Cortex of kidney (tissue), 1 donor: ENCODE results near the gene EIF5A.

ENCODE experiments used
- DNase-seq: peaks from one replicate; lab custom pipeline; 2025; lab: John Stamatoyannopoulos, UW

The EIF5A gene

GRCh38 chr17:7356756-7357155 lies 49.3 kb downstream of the EIF5A start:
- DNase-seq: no peak

GRCh38 chr17:7357381-7357780 lies 50.0 kb downstream of the EIF5A start:
- DNase-seq: no peak

GRCh38 chr17:7361906-7362305 lies 54.5 kb downstream of the EIF5A start:
- DNase-seq: no peak
